ENCODE measurements around the gene COLQ.

DNA sequence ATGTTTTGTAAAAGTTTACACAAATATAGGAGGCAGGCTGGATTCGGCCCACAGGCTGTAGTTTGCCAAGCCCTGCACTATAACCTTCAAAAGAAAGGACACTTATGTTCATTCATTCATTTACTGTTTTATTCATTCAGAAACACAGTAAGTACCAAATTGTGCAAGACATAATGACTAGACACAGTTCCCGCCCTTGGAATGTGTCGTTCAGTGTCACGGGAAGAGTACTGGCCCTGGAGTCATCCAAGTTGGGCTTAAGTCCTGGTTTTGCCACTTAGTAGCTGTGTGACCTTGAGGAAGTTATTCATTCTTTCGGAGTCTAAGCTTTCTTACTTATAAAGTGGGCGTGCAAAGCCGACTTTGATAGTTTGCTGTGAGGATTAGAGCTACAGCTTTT is 22.0 kb downstream of the COLQ start:
- TF ChIP-seq, protein P1, sequence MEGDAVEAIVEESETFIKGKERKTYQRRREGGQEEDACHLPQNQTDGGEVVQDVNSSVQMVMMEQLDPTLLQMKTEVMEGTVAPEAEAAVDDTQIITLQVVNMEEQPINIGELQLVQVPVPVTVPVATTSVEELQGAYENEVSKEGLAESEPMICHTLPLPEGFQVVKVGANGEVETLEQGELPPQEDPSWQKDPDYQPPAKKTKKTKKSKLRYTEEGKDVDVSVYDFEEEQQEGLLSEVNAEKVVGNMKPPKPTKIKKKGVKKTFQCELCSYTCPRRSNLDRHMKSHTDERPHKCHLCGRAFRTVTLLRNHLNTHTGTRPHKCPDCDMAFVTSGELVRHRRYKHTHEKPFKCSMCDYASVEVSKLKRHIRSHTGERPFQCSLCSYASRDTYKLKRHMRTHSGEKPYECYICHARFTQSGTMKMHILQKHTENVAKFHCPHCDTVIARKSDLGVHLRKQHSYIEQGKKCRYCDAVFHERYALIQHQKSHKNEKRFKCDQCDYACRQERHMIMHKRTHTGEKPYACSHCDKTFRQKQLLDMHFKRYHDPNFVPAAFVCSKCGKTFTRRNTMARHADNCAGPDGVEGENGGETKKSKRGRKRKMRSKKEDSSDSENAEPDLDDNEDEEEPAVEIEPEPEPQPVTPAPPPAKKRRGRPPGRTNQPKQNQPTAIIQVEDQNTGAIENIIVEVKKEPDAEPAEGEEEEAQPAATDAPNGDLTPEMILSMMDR (IDR thresholded peaks at IDR 0.05), result no peak
- no peak for TF ChIP-seq POLR2A (IDR thresholded peaks at IDR 0.05)
